ENCODE data around the gene RAB44.

Gene RAB44

GRCh38 chr6:36669002-36669401, 28.6 kb upstream of the RAB44 start:
- Histone ChIP-seq H2AFZ (ENCODE audit: low read depth, low read length) (no peak overlapping the region), H3K36me3 (replicated peaks; ENCODE audit: low read depth, low read length) (no peaks in the 10 kb centered on the region), H3K27ac (ENCODE audit: low read length) (no peak overlapping the region), H3K4me1 (ENCODE audit: low read length) (peaks cover 25% of the 10 kb centered on the region), H3K9me3 (ENCODE audit: insufficient read depth, low read length) (no peaks in the 10 kb centered on the region), H3K27me3 (ENCODE audit: low read depth, low read length) (no peaks in the 10 kb centered on the region), H3K79me2 (ENCODE audit: low read length) (no peaks in the 10 kb centered on the region), H3K4me3 (ENCODE audit: low read length) (no peak overlapping the region), H3K4me2 (ENCODE audit: low read length) (no peak overlapping the region), H4K20me1 (ENCODE audit: insufficient read depth, low read length) (no peaks in the 10 kb centered on the region), H3K9ac (ENCODE audit: low read length) (no peak overlapping the region)
- TF ChIP-seq CTCF (IDR thresholded peaks at IDR 0.05; ENCODE audit: low read depth, low read length): no peak
- TF ChIP-seq EZH2phosphoT487 (IDR thresholded peaks at IDR 0.05; ENCODE audit: low read depth): no peak

- no peak overlapping the region for H3K27ac ChIP-seq (ENCODE audit: low read length)
- H3K4me1 ChIP-seq (ENCODE audit: low read length): peaks cover 17% of the 10 kb centered on the region
- TF ChIP-seq CTCF (IDR thresholded peaks at IDR 0.05; ENCODE audit: low read depth, low read length): no peak
- no peak for TF ChIP-seq EZH2phosphoT487 (IDR thresholded peaks at IDR 0.05; ENCODE audit: low read depth)
- no peak overlapping the region for H3K4me2 ChIP-seq (ENCODE audit: low read length)
- H3K27me3 ChIP-seq (ENCODE audit: low read depth, low read length): no peaks in the 10 kb centered on the region
- H3K9ac ChIP-seq (ENCODE audit: low read length): no peak overlapping the region
- no peaks in the 10 kb centered on the region for H3K9me3 ChIP-seq (ENCODE audit: insufficient read depth, low read length)
- H3K36me3 ChIP-seq (replicated peaks; ENCODE audit: low read depth, low read length): no peaks in the 10 kb centered on the region
- H3K79me2 ChIP-seq (ENCODE audit: low read length): no peaks in the 10 kb centered on the region
- H4K20me1 ChIP-seq (ENCODE audit: insufficient read depth, low read length): no peaks in the 10 kb centered on the region
- no peak overlapping the region for H2AFZ ChIP-seq (ENCODE audit: low read depth, low read length)
- no peak overlapping the region for H3K4me3 ChIP-seq (ENCODE audit: low read length)
These were observed 27.4 kb upstream of the RAB44 start for GRCh38 chr6:36670271-36670670.

- no peak for TF ChIP-seq EZH2phosphoT487 (IDR thresholded peaks at IDR 0.05; ENCODE audit: low read depth)
- no peak for TF ChIP-seq CTCF (IDR thresholded peaks at IDR 0.05; ENCODE audit: low read depth, low read length)
- Histone ChIP-seq H3K4me2 (ENCODE audit: low read length) (no peak overlapping the region), H2AFZ (ENCODE audit: low read depth, low read length) (no peak overlapping the region), H3K27me3 (ENCODE audit: low read depth, low read length) (no peaks in the 10 kb centered on the region), H3K9me3 (ENCODE audit: insufficient read depth, low read length) (no peaks in the 10 kb centered on the region), H3K27ac (ENCODE audit: low read length) (no peak overlapping the region), H3K4me1 (ENCODE audit: low read length) (peaks cover 24% of the 10 kb centered on the region), H3K9ac (ENCODE audit: low read length) (no peak overlapping the region), H3K36me3 (replicated peaks; ENCODE audit: low read depth, low read length) (no peaks in the 10 kb centered on the region), H4K20me1 (ENCODE audit: insufficient read depth, low read length) (no peaks in the 10 kb centered on the region), H3K4me3 (ENCODE audit: low read length) (no peak overlapping the region), H3K79me2 (ENCODE audit: low read length) (no peaks in the 10 kb centered on the region)
These were observed 25.8 kb upstream of the RAB44 start for GRCh38 chr6:36671687-36672375.

- Histone ChIP-seq H3K9ac (ENCODE audit: low read length) (no peak overlapping the region), H3K79me2 (ENCODE audit: low read length) (peaks cover 4% of the 10 kb centered on the region), H3K27me3 (ENCODE audit: low read depth, low read length) (no peaks in the 10 kb centered on the region), H4K20me1 (ENCODE audit: insufficient read depth, low read length) (0 out of 2 replicates have a peak, but pooled peaks cover 3% of the 10 kb centered on the region), H3K4me1 (ENCODE audit: low read length) (peaks cover 30% of the 10 kb centered on the region), H2AFZ (ENCODE audit: low read depth, low read length) (no peak overlapping the region), H3K36me3 (replicated peaks; ENCODE audit: low read depth, low read length) (peaks cover under 1% of the 10 kb centered on the region), H3K4me3 (ENCODE audit: low read length) (no peak overlapping the region), H3K4me2 (ENCODE audit: low read length) (no peak overlapping the region), H3K9me3 (ENCODE audit: insufficient read depth, low read length) (no peaks in the 10 kb centered on the region), H3K27ac (ENCODE audit: low read length) (no peak overlapping the region)
- TF ChIP-seq CTCF (IDR thresholded peaks at IDR 0.05; ENCODE audit: low read depth, low read length) (no peak), EZH2phosphoT487 (IDR thresholded peaks at IDR 0.05; ENCODE audit: low read depth) (no peak)
These were observed 23.7 kb upstream of the RAB44 start for GRCh38 chr6:36673882-36674281.

All from OCI-LY3 (cell line).